SK-N-MC (cell line): Measurements from ENCODE around the gene LST1.

Experiments used
- EZH2 ChIP-seq: fragments of 200-600 bp; sonication (generic); IDR thresholded peaks from one replicate; pipeline ENCODE4 v1.6.1; 2017; ENCODE audit warnings: antibody characterized with exemption
- POLR2AphosphoS5 ChIP-seq: IDR thresholded peaks from 2 replicates; pipeline ENCODE4 v1.6.1; 2012; ENCODE audit warnings: mild to moderate bottlenecking, low read depth, low read length, borderline replicate concordance

DNA sequence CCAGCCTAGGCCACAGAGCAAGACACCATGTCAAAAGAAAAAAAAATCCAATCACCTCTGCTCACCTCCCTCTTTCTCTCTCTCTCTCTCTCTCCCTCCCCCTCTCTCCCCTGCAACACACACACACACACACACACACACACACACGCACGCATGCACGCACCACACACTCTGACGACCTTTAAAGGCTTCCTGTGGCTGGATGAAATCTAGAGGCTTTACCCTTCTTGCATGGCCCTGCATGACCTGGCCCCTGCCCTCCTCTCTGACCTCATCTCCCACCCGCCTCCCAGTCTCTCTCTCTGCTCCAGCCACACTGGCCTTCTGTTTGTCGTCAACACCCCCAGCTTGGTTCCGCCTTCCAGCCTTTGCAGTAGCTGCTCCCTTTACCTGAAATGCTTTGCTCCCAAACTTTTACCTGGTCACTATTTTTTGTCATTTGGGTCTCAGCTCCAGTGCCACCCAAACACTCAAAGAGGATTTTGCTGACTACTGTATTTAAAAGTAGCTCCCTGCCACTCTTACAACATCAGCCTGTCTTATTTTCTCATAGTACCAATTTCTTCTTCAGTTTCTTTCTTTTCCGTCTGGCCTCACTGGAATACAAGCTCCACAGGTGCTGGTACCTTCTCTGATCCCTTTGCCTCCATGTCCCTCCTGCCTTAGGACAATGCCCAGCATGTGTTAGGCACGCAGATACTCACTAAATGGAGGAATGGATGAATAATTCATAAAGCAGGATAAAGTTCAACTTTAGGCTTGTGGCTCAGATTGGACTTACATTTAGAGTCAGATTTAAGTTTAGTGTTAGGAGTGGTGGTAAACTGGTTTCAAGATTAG lies 18.3 kb upstream of the LST1 start:
- TF ChIP-seq POLR2AphosphoS5 (no peak), EZH2 (no peak)
